Ishikawa (cell line): Measurements from ENCODE around the gene FAM163A.

ENCODE experiments used
- CEBPB ChIP-seq: IDR thresholded peaks from 2 replicates; pipeline ENCODE4 v1.6.1; 2012
- CREB1 ChIP-seq: IDR thresholded peaks from 2 replicates; pipeline ENCODE4 v1.6.1; 2012; ENCODE audit warnings: low read depth
- EGR1 ChIP-seq: IDR thresholded peaks from 2 replicates; pipeline ENCODE4 v1.6.1; 2012
- EP300 ChIP-seq: IDR thresholded peaks from 2 replicates; pipeline ENCODE4 v1.6.1; 2012; ENCODE audit warnings: borderline replicate concordance
- FOXM1 ChIP-seq: IDR thresholded peaks from 2 replicates; pipeline ENCODE4 v1.6.1; 2012; ENCODE audit warnings: low read depth, borderline replicate concordance
- NFIC ChIP-seq: IDR thresholded peaks from 2 replicates; pipeline ENCODE4 v1.6.1; 2012
- RAD21 ChIP-seq: IDR thresholded peaks from 2 replicates; pipeline ENCODE4 v1.6.1; 2012; ENCODE audit warnings: low read depth
- TAF1 ChIP-seq: IDR thresholded peaks from 2 replicates; pipeline ENCODE4 v1.6.1; 2012; ENCODE audit warnings: low read depth, mild to moderate bottlenecking
- TCF12 ChIP-seq: IDR thresholded peaks from 2 replicates; pipeline ENCODE4 v1.6.1; 2012; ENCODE audit warnings: low read depth
- TEAD4 ChIP-seq: IDR thresholded peaks from 2 replicates; pipeline ENCODE4 v1.6.1; 2012
- YY1 ChIP-seq: IDR thresholded peaks from 2 replicates; pipeline ENCODE4 v1.6.1; 2012; ENCODE audit warnings: low read depth
- ZBTB7A ChIP-seq: IDR thresholded peaks from 2 replicates; pipeline ENCODE4 v1.6.1; 2012; ENCODE audit warnings: low read depth
- TF ChIP-seq, protein P1 (sequence below): IDR thresholded peaks from 2 replicates; pipeline ENCODE4 v1.6.1; 2012
- TF ChIP-seq, protein P2 (sequence below): IDR thresholded peaks from 2 replicates; pipeline ENCODE4 v1.6.1; 2012
- TF ChIP-seq, protein P3 (sequence below): IDR thresholded peaks from 2 replicates; pipeline ENCODE4 v1.6.1; 2012; ENCODE audit warnings: low read depth, mild to moderate bottlenecking

The FAM163A gene

DNA sequence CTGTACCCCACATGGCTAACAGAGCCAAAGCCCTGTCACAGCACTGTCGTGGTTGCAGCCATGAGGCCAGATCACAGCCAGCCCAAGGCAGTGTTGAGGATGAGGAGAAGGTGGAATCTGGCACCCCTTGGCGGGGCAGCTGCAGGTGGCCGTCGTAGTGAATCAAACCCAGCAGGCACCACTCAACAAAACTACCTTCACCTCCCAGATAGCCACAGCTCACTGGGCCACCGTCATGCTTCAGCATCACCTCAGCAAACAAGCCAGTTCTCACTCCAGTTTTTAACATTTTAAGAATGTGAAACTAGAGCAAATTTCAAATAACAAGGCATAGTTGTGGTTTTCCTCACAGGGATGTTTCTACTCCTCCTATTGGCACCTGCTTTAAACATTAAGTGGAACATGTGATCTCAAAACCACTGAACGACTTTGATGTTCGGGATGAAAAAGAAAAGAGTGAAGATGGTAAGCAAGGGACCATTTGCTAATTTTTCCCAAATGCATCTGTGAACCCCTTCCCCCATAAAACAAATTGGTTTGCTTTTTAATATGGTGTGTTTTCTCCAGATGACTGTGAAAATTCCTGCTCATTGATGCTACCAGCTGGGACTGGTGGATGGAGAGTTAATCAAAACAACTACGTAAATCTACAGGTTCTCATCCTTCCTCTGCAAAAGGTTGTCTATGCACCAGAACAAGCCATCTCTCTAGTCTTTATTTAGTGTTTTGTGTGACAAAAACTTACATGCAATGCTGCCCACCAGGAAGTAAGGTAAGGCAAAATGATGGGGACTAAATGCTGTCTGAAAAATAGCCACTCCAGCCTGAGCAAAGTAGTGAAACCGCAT, 89.0 kb downstream of the FAM163A start:
- TF ChIP-seq FOXM1 (no peak), CEBPB (no peak), EP300 (peak; percentile 37; the same call in 1 of the 2 replicates), NFIC (peak; percentile 71), TCF12 (peak; percentile 67), TAF1 (no peak), RAD21 (no peak), YY1 (no peak), ZBTB7A (no peak), TEAD4 (peak; percentile 80), CREB1 (no peak), EGR1 (no peak)
- TF ChIP-seq, protein P1, sequence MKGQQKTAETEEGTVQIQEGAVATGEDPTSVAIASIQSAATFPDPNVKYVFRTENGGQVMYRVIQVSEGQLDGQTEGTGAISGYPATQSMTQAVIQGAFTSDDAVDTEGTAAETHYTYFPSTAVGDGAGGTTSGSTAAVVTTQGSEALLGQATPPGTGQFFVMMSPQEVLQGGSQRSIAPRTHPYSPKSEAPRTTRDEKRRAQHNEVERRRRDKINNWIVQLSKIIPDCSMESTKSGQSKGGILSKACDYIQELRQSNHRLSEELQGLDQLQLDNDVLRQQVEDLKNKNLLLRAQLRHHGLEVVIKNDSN = peak; percentile 17; the same call in 1 of the 2 replicates
- TF ChIP-seq, protein P2, sequence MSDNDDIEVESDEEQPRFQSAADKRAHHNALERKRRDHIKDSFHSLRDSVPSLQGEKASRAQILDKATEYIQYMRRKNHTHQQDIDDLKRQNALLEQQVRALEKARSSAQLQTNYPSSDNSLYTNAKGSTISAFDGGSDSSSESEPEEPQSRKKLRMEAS = no peak
- TF ChIP-seq, protein P3, sequence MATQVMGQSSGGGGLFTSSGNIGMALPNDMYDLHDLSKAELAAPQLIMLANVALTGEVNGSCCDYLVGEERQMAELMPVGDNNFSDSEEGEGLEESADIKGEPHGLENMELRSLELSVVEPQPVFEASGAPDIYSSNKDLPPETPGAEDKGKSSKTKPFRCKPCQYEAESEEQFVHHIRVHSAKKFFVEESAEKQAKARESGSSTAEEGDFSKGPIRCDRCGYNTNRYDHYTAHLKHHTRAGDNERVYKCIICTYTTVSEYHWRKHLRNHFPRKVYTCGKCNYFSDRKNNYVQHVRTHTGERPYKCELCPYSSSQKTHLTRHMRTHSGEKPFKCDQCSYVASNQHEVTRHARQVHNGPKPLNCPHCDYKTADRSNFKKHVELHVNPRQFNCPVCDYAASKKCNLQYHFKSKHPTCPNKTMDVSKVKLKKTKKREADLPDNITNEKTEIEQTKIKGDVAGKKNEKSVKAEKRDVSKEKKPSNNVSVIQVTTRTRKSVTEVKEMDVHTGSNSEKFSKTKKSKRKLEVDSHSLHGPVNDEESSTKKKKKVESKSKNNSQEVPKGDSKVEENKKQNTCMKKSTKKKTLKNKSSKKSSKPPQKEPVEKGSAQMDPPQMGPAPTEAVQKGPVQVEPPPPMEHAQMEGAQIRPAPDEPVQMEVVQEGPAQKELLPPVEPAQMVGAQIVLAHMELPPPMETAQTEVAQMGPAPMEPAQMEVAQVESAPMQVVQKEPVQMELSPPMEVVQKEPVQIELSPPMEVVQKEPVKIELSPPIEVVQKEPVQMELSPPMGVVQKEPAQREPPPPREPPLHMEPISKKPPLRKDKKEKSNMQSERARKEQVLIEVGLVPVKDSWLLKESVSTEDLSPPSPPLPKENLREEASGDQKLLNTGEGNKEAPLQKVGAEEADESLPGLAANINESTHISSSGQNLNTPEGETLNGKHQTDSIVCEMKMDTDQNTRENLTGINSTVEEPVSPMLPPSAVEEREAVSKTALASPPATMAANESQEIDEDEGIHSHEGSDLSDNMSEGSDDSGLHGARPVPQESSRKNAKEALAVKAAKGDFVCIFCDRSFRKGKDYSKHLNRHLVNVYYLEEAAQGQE = no peak

DNA sequence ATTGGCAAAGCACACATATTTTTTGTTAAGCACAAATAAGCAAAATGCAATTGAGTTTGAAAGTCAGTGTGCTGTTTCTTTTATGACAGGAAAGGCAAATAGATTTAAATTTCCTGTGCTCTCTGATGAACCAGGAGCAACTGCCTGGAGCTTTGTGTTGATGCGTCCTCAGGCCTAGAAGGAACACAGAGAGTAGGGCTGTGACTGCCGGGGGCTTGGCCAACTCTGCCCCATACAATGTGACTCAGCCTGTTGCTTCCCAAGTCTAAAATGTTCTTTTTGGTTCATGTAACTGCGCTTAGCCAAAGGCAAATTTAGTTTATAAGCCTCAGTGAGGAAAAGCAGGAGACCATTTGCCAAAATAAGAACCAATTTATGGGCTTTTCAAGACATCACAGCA, 97.0 kb downstream of the FAM163A start:
- TF ChIP-seq ZBTB7A = no peak
- TF ChIP-seq NFIC = no peak
- TF ChIP-seq FOXM1 = no peak

DNA sequence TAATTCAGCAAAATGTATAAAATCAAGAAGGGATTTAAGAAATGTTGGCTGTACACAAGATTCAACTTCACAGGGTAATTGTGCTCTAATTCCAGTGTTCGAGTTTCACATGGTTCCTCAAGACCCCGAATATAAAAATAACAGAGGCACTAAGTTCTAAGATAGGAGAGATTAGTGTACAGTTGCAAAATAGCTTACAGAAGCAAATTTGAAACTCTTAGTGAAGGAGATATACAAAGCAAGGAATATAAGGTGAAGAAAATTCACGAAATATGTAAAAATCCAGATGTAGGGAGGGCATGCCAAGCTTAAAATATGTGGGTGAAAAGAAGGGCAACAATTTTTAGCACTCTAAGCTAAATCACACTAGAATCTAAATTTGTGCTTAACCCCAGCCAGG, 105.1 kb downstream of the FAM163A start:
- no peak for TF ChIP-seq EGR1
- no peak for TF ChIP-seq CEBPB
- no peak for TF ChIP-seq TEAD4
- no peak for TF ChIP-seq CREB1
- TF ChIP-seq FOXM1 = no peak
- no peak for TF ChIP-seq ZBTB7A
- TF ChIP-seq YY1 = no peak
- TF ChIP-seq EP300 = no peak
- TF ChIP-seq, protein P1 = no peak
- TF ChIP-seq TAF1 = no peak
- no peak for TF ChIP-seq NFIC

DNA sequence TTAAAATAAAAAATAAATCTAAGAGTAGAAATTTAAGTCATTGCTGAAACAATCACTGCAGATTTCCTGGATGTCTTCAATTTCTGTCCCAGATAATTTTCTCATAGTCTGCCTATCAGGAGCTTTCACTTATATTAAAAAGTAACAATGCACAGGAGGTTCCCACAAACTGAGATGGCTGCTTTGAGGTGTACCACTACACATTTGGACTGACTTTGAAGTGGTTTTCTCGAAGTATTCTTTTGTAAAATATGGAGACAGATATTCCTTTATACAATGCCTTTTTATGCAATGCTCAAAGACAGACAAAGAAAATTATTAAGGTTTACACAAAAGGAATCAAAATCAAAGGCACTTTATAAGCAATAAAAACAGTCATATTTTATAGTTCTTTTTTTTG, 110.0 kb downstream of the FAM163A start:
- TF ChIP-seq YY1 (no peak), EGR1 (no peak), TAF1 (no peak), EP300 (no peak)

DNA sequence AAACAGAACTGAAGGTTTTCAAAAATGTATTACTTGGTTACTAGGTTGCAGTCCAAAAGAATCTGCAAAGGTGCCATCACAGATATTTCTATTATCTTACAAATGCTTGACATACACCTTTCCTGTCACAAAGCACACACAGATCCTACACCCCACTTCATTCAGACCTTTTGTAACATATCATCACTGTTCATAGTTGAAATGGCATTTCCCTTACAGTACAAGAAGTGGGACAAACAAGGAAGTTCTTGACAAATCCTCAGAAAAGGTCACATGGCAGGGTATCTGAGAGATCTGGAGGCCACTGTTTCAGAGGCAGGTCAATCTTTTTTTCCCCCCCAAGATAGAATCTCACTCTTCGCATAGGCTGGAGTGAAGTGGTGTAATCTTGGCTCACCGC, 113.2 kb downstream of the FAM163A start:
- TF ChIP-seq NFIC (no peak), EGR1 (no peak), YY1 (no peak), EP300 (no peak), TEAD4 (no peak)
- TF ChIP-seq, protein P3 = no peak

DNA sequence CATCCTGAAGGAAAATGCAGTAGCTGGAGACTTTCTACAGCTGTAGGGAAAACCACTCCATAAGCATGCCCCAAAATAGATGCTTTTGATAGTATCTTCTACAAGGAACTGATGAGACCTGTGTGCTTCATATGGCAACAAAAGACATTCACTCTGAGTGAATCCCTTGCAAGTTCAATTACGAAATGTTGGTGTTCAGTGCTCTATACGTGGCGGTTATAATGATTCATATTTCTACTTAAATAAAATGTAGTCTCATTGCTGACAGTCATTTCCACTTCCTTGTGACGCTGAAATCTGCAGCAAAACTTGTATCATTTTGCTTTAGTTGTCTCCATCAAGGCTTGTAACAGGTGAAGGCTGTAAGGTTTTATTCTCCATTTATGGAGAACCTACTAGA, 113.9 kb downstream of the FAM163A start:
- TF ChIP-seq, protein P2 = no peak
- TF ChIP-seq TCF12 = no peak
- TF ChIP-seq EP300 = no peak
- no peak for TF ChIP-seq CEBPB
- TF ChIP-seq, protein P1 = no peak
- no peak for TF ChIP-seq CREB1
- TF ChIP-seq TAF1 = no peak
- no peak for TF ChIP-seq TEAD4
- TF ChIP-seq YY1 = no peak
- no peak for TF ChIP-seq FOXM1
- TF ChIP-seq ZBTB7A = no peak
- TF ChIP-seq NFIC = no peak
- TF ChIP-seq, protein P3 = no peak
- no peak for TF ChIP-seq EGR1
- TF ChIP-seq RAD21 = no peak
